HCT116 (cell line): ENCODE measurements around the gene REEP3. TPM values are rescaled to one million over a fixed set of nuclear protein-coding genes. Genes with fewer than 3 reads are reported as not detected.

Experiments
- ATAC-seq: fragments of 200-7000 bp; cut with Tn5 transposase; 2 replicates; pipeline ENCODE4 v1.9.1; 2020; ENCODE audit warnings: mild to moderate bottlenecking, moderate library complexity
- Bru-seq: library from RNA; stranded (reverse); fragments of 400-500 nt; gene quantifications from one replicate; lab custom pipeline; 2021; lab: Mats Ljungman, UMichigan
- BruChase-seq, 2 experiments: library from RNA; stranded (reverse); fragments of 400-500 nt; gene quantifications; one replicate each; lab custom pipeline; 2021; lab: Mats Ljungman, UMichigan
- BruUV-seq: library from RNA; stranded (reverse); fragments of 400-500 nt; replicated peaks from 2 replicates; lab custom pipeline; 2021; lab: Mats Ljungman, UMichigan
- CTCF ChIA-PET: fragments of 300-600 bp; sonication (Branson Sonifier 250); formaldehyde crosslinking; loops from one replicate; lab custom pipeline; 2021; ENCODE audit warnings: antibody characterized with exemption; lab: Charles Lee
- POLR2A ChIA-PET: fragments of 300-600, 350-600 bp; sonication (Branson Sonifier 250); formaldehyde crosslinking; loops from one replicate; lab custom pipeline; 2021; ENCODE audit warnings: antibody characterized with exemption; lab: Charles Lee
- RAD21 ChIA-PET, 2 experiments: fragments of 300-600 bp; sonication (Branson Sonifier 250); formaldehyde crosslinking; loops; one replicate each; lab custom pipeline; 2023; ENCODE audit warnings: low total read pairs in 2 of 2; ENCODE audit not compliant: uncharacterized antibody in 2 of 2, unreplicated experiment in 2 of 2, low non-redundant PET in 1 of 2; lab: Charles Lee
- DNase-seq: peaks from one replicate; pipeline ENCODE4 v3.0.0-alpha.2; 2010; ENCODE audit warnings: low read depth, low spot score
- H2AFZ ChIP-seq: fragments of 200-600 bp; shearing (Covaris generic), sonication (generic); 2 replicates; pipeline ENCODE4 v1.6.1; 2017; ENCODE audit warnings: low read depth, mixed run types, mixed read lengths, antibody characterized with exemption, low read length; ENCODE audit not compliant: poor library complexity, severe bottlenecking
- H3K27ac ChIP-seq: 2 replicates; pipeline ENCODE4 v1.5.1; 2012; ENCODE audit warnings: low read depth, low read length
- H3K27me3 ChIP-seq: fragments of 200-600 bp; sonication (generic); 2 replicates; pipeline ENCODE4 v1.6.1; 2016; ENCODE audit warnings: mixed run types, low read length, mixed read lengths; ENCODE audit not compliant: insufficient read depth
- H3K36me3 ChIP-seq, 2 experiments: fragments of 200-500 bp in 1 of 2; fragments of 200-600 bp in 1 of 2; sonication (Bioruptor generic) in 1 of 2; sonication (generic) in 1 of 2; 2 replicates each; pipeline versions ENCODE4 v1.5.1 to v1.6.1; 2014 to 2016; ENCODE audit warnings: low read length in 2 of 2, inconsistent platforms in 1 of 2, mixed read lengths in 1 of 2, mixed run types in 1 of 2; ENCODE audit not compliant: insufficient read depth in 2 of 2, control insufficient read depth in 1 of 2
- H3K4me1 ChIP-seq, 2 experiments: fragments of 200-600 bp in 1 of 2; sonication (generic) in 1 of 2; 2 replicates each; pipeline versions ENCODE4 v1.5.1 to v1.6.1; 2012 to 2017; ENCODE audit warnings: low read length in 2 of 2, inconsistent platforms in 1 of 2, mild to moderate bottlenecking in 1 of 2, mixed read lengths in 1 of 2, mixed run types in 1 of 2, moderate library complexity in 1 of 2; ENCODE audit not compliant: insufficient read depth in 2 of 2, control insufficient read depth in 1 of 2
- H3K4me2 ChIP-seq: fragments of 200-600 bp; sonication (generic); 2 replicates; pipeline ENCODE4 v1.6.1; 2017; ENCODE audit warnings: mixed run types, low read length, mixed read lengths
- H3K4me3 ChIP-seq, 2 experiments: fragments of 200-600 bp in 1 of 2; sonication (generic) in 1 of 2; replicated peaks in 1 of 2; 2 replicates each; pipeline ENCODE4 v1.5.1; 2011 to 2016; ENCODE audit warnings: low read length in 2 of 2, control low read depth in 1 of 2, low read depth in 1 of 2, mild to moderate bottlenecking in 1 of 2, mixed read lengths in 1 of 2, mixed run types in 1 of 2
- H3K79me2 ChIP-seq: fragments of 200-600 bp; sonication (generic); 2 replicates; pipeline ENCODE4 v1.6.1; 2017; ENCODE audit warnings: mild to moderate bottlenecking, mixed run types, low read length, moderate library complexity, mixed read lengths; ENCODE audit not compliant: insufficient read depth
- H3K9ac ChIP-seq: fragments of 200-600 bp; sonication (generic); 2 replicates; pipeline ENCODE4 v1.6.1; 2016; ENCODE audit warnings: low read length, mixed read lengths
- H3K9me2 ChIP-seq: fragments of 200-600 bp; sonication (generic), shearing (Covaris generic); 2 replicates; pipeline ENCODE4 v1.6.1; 2017; ENCODE audit warnings: mixed run types, mild to moderate bottlenecking, moderate library complexity; ENCODE audit not compliant: insufficient read depth
- H3K9me3 ChIP-seq, 2 experiments: fragments of 200-500 bp in 1 of 2; fragments of 200-600 bp in 1 of 2; sonication (Bioruptor generic) in 1 of 2; sonication (generic) in 1 of 2; 2 replicates each; pipeline ENCODE4 v1.6.1; 2014 to 2017; ENCODE audit warnings: low read length in 2 of 2, mixed read lengths in 2 of 2, inconsistent platforms in 1 of 2, low read depth in 1 of 2, mild to moderate bottlenecking in 1 of 2, mixed run types in 1 of 2, moderate library complexity in 1 of 2; ENCODE audit not compliant: control insufficient read depth in 1 of 2, insufficient read depth in 1 of 2
- H4K20me1 ChIP-seq: fragments of 200-600 bp; sonication (generic), shearing (Covaris generic); 2 replicates; pipeline ENCODE4 v1.6.1; 2017; ENCODE audit warnings: mixed run types, mild to moderate bottlenecking, moderate library complexity; ENCODE audit not compliant: insufficient read depth
- CBX3 ChIP-seq: IDR thresholded peaks from 2 replicates; pipeline ENCODE4 v1.6.1; 2012; ENCODE audit warnings: low read depth
- CEBPB ChIP-seq: IDR thresholded peaks from 2 replicates; pipeline ENCODE4 v1.6.1; 2012; ENCODE audit warnings: low read depth
- CTCF ChIP-seq, 3 experiments: fragments of 200-600 bp in 1 of 3; sonication (generic) in 1 of 3; IDR thresholded peaks in 2 of 3; conservative IDR thresholded peaks in 1 of 3; 2 replicates each; pipeline ENCODE4 v1.5.1; 2012 to 2017; ENCODE audit warnings: low read depth in 2 of 3, low read length in 2 of 3, antibody characterized with exemption in 1 of 3, borderline replicate concordance in 1 of 3, control low read depth in 1 of 3, mild to moderate bottlenecking in 1 of 3, mixed read lengths in 1 of 3, mixed run types in 1 of 3, moderate library complexity in 1 of 3; ENCODE audit not compliant: insufficient read depth in 1 of 3
- EGR1 ChIP-seq: IDR thresholded peaks from 2 replicates; pipeline ENCODE4 v1.6.1; 2012; ENCODE audit warnings: low read depth
- ELF1 ChIP-seq: IDR thresholded peaks from 2 replicates; pipeline ENCODE4 v1.6.1; 2012; ENCODE audit warnings: low read depth, borderline replicate concordance
- EZH2 ChIP-seq: fragments of 200-600 bp; sonication (generic); IDR thresholded peaks from 2 replicates; pipeline ENCODE4 v1.6.1; 2017; ENCODE audit warnings: antibody characterized with exemption, mixed run types
- EZH2phosphoT487 ChIP-seq: fragments of 200-600 bp; IDR thresholded peaks from 2 replicates; pipeline ENCODE4 v1.6.1; 2018; ENCODE audit warnings: antibody characterized with exemption, borderline replicate concordance
- FOSL1 ChIP-seq: IDR thresholded peaks from 2 replicates; pipeline ENCODE4 v1.6.1; 2012; ENCODE audit warnings: low read depth
- JUND ChIP-seq: IDR thresholded peaks from 2 replicates; pipeline ENCODE4 v1.6.1; 2012
- MAX ChIP-seq: IDR thresholded peaks from 2 replicates; pipeline ENCODE4 v1.6.1; 2012
- POLR2A ChIP-seq: IDR thresholded peaks from 2 replicates; pipeline ENCODE4 v1.7.0; 2011; ENCODE audit warnings: borderline replicate concordance; ENCODE audit not compliant: insufficient read depth, insufficient read length; ENCODE audit errors: extremely low read depth
- POLR2AphosphoS5 ChIP-seq: IDR thresholded peaks from 2 replicates; pipeline ENCODE4 v1.6.1; 2011; ENCODE audit warnings: mild to moderate bottlenecking, low read depth, low read length, moderate library complexity
- SIN3A ChIP-seq: IDR thresholded peaks from 2 replicates; pipeline ENCODE4 v1.6.1; 2012; ENCODE audit warnings: low read depth
- SP1 ChIP-seq: IDR thresholded peaks from 2 replicates; pipeline ENCODE4 v1.6.1; 2012; ENCODE audit warnings: low read depth
- SRF ChIP-seq: IDR thresholded peaks from 2 replicates; pipeline ENCODE4 v1.6.1; 2012; ENCODE audit warnings: low read depth
- TCF7L2 ChIP-seq: IDR thresholded peaks from 2 replicates; pipeline ENCODE4 v1.7.0; 2011; ENCODE audit warnings: borderline replicate concordance, inconsistent platforms; ENCODE audit not compliant: insufficient read depth, insufficient read length; ENCODE audit errors: extremely low read depth
- ZBTB33 ChIP-seq: IDR thresholded peaks from 2 replicates; pipeline ENCODE4 v1.6.1; 2011; ENCODE audit warnings: mild to moderate bottlenecking, low read length, moderate library complexity; ENCODE audit not compliant: insufficient replicate concordance; ENCODE audit errors: extremely low read depth
- intact Hi-C: fragments of 100-400 bp; cut with micrococcal nuclease; formaldehyde crosslinking; loops from 2 replicates; pipeline ENCODE4 v1.10.0; 2022
- long read RNA-seq: library from polyadenylated mRNA; unstranded; transcript quantifications from one replicate; pipeline ENCODE4 v2.0.0, GENCODE V29; 2021; ENCODE audit not compliant: unreplicated experiment
- polyA plus RNA-seq: library from polyadenylated mRNA; unstranded; fragments of >200 nt; gene quantifications from 2 replicates; pipeline ENCODE4 v1.2.1, GENCODE V29; 2012; ENCODE audit warnings: missing spikeins
- total RNA-seq: library from RNA; stranded (reverse); gene quantifications from one replicate; pipeline ENCODE4 v1.2.1, GENCODE V29; 2021; ENCODE audit not compliant: unreplicated experiment

The REEP3 gene
- total RNA-seq (41.3 TPM), Bru-seq, nascent RNA (percentile 93 among the genes with signal in this experiment), BruChase-seq, experiment 1, labeled RNA remaining after a 6-hour chase (percentile 90 among the genes with signal in this experiment), BruChase-seq, experiment 2, labeled RNA remaining after a 2-hour chase (percentile 89 among the genes with signal in this experiment)
- 5.6 and 7.4 TPM in 2 replicates for polyA plus RNA-seq
- long read RNA-seq, full-length matches to known transcripts = 21 of 64 reads
- long read RNA-seq, partial matches to known transcripts = 29 of 64 reads
- long read RNA-seq, other reads (novel, unspliced or antisense) = 14 of 64 reads

- H3K4me2 ChIP-seq = peak within 1 kb of the TSS; percentile 88
- H3K79me2 ChIP-seq = peaks cover 91% of the 10 kb centered on the region
- intact Hi-C loops = no loop called here
- H3K4me3 ChIP-seq = peak within 1 kb of the TSS; percentile 59 to 65
- H3K27me3 ChIP-seq = no peaks in the 10 kb centered on the region
- DNase-seq (peak; percentile 48), ATAC-seq (peak; percentile 86)
- no peak within 1 kb of the TSS for H2AFZ ChIP-seq
- no peaks in the 10 kb centered on the region for H3K9me3 ChIP-seq
- no peaks in the 10 kb centered on the region for H3K36me3 ChIP-seq
- H3K27ac ChIP-seq = peak within 1 kb of the TSS; percentile 99
- ChIA-PET CTCF (interaction anchor here (1.6 kb wide), 1 partner anchor 199 kb away, joined by 3 read pairs; no protein-coding TSS in a partner anchor), POLR2A (interaction anchor here (1.4 kb wide), 1 partner anchor 187 kb away, joined by 3 read pairs; no protein-coding TSS in a partner anchor), RAD21 (interaction anchor here in 1 of 2 experiments (0.6 kb wide), 1 partner anchor 112 kb away, joined by 4 read pairs; no protein-coding TSS in a partner anchor)
- no TSS peak for BruUV-seq
- peak within 1 kb of the TSS; percentile 88 for H3K9ac ChIP-seq
- H3K4me1 ChIP-seq = peaks cover 20 to 39% of the 10 kb centered on the region in 2 experiments; a peak in 3 of 4 replicates
- H4K20me1 ChIP-seq = no peaks in the 10 kb centered on the region; the same call in 1 of the 2 replicates
- H3K9me2 ChIP-seq = no peaks in the 10 kb centered on the region
- TF ChIP-seq MAX (peak; percentile 68; the same call in 1 of the 2 replicates), SRF (no peak), ELF1 (no peak), TCF7L2 (no peak), CEBPB (no peak), EZH2phosphoT487 (no peak), SP1 (peak; percentile 5; the same call in 1 of the 2 replicates), FOSL1 (no peak), JUND (no peak), SIN3A (no peak; the same call in 1 of the 2 replicates), POLR2AphosphoS5 (peak; percentile 76), CBX3 (no peak; the same call in 1 of the 2 replicates), EZH2 (no peak), EGR1 (no peak), CTCF (IDR thresholded peaks at IDR 0.05 in 2 of 3, conservative IDR thresholded peaks at IDR 0.05 in 1 of 3; ENCODE audit: borderline replicate concordance in 1 of 3, insufficient read depth in 1 of 3, low read depth in 2 of 3, low read length in 2 of 3) (no peak), POLR2A (peak; percentile 14), ZBTB33 (no peak)
Measured at GRCh38 chr10:63520500-63521415, at the start of gene REEP3. REEP3 (plus strand) TSS chr10:63521401; CDS start chr10:63521546, 145 bp downstream.
